DND-41 (cell line): Measurements from ENCODE around the gene AMPD3.
A peak's percentile ranks its signal among the peaks of the same experiment; 100 is the strongest.

Experiments
- ATAC-seq: fragments of 200-7000 bp; cut with Tn5 transposase; 3 replicates; pipeline ENCODE4 v1.9.1; 2021; ENCODE audit warnings: low read depth; ENCODE audit not compliant: insufficient read depth
- DNase-seq: peaks from one replicate; pipeline ENCODE4 v3.0.0-alpha.2; 2020
- H2AFZ ChIP-seq: 2 replicates; pipeline ENCODE4 v1.6.0; 2012; ENCODE audit warnings: low read depth, low read length
- H3K27ac ChIP-seq: 2 replicates; pipeline ENCODE4 v1.5.1; 2012; ENCODE audit warnings: low read length, inconsistent platforms
- H3K27me3 ChIP-seq: fragments of 200-600 bp; sonication (generic); 2 replicates; pipeline ENCODE4 v1.6.0; 2012; ENCODE audit warnings: low read length, mild to moderate bottlenecking, inconsistent platforms; ENCODE audit not compliant: insufficient read depth, poor library complexity
- H3K36me3 ChIP-seq: 2 replicates; pipeline ENCODE4 v1.5.1; 2012; ENCODE audit warnings: low read length, inconsistent platforms; ENCODE audit not compliant: insufficient read depth
- H3K4me1 ChIP-seq: 2 replicates; pipeline ENCODE4 v1.5.1; 2012; ENCODE audit warnings: mild to moderate bottlenecking, low read length; ENCODE audit not compliant: insufficient read depth
- H3K4me2 ChIP-seq: 2 replicates; pipeline ENCODE4 v1.6.0; 2012; ENCODE audit warnings: mild to moderate bottlenecking, moderate library complexity, low read length, inconsistent platforms; ENCODE audit not compliant: insufficient read depth
- H3K4me3 ChIP-seq, 2 experiments: fragments of 200-600 bp in 1 of 2; shearing (Covaris generic) in 1 of 2; 2 replicates each; pipeline ENCODE4 v1.5.1; 2012 to 2016; ENCODE audit warnings: inconsistent platforms in 2 of 2, low read length in 2 of 2, mild to moderate bottlenecking in 2 of 2, low read depth in 1 of 2, moderate library complexity in 1 of 2
- H3K79me2 ChIP-seq: 2 replicates; pipeline ENCODE4 v1.6.0; 2012; ENCODE audit warnings: low read length, inconsistent platforms; ENCODE audit not compliant: insufficient read depth
- H3K9ac ChIP-seq: 2 replicates; pipeline ENCODE4 v1.6.0; 2012; ENCODE audit warnings: low read depth, mild to moderate bottlenecking, inconsistent platforms, low read length, moderate library complexity
- H3K9me3 ChIP-seq: 2 replicates; pipeline ENCODE4 v1.5.1; 2012; ENCODE audit warnings: low read length, moderate library complexity, mild to moderate bottlenecking, inconsistent platforms; ENCODE audit not compliant: insufficient read depth, severe bottlenecking
- H4K20me1 ChIP-seq: 2 replicates; pipeline ENCODE4 v1.6.0; 2012; ENCODE audit warnings: low read length; ENCODE audit not compliant: insufficient read depth
- CTCF ChIP-seq: IDR thresholded peaks from 2 replicates; pipeline ENCODE4 v1.5.1; 2012; ENCODE audit warnings: borderline replicate concordance, low read length, moderate library complexity, mild to moderate bottlenecking; ENCODE audit not compliant: poor library complexity, severe bottlenecking; ENCODE audit errors: extremely low read depth
- EZH2 ChIP-seq: IDR thresholded peaks from 3 replicates; pipeline ENCODE4 v1.6.1; 2012; ENCODE audit warnings: borderline replicate concordance, low read depth, mild to moderate bottlenecking, moderate library complexity, low read length, inconsistent platforms; ENCODE audit not compliant: severe bottlenecking

AMPD3 gene

GRCh38 chr11:10457901-10458300 lies 2.8 kb downstream of the AMPD3 start:
- no peak for TF ChIP-seq EZH2
- TF ChIP-seq CTCF = no peak
- H3K4me1 ChIP-seq = peaks cover 51% of the 10 kb centered on the region
- DNase-seq (no peak), ATAC-seq (no peak)
- no peak overlapping the region for H2AFZ ChIP-seq
- H3K9me3 ChIP-seq = no peaks in the 10 kb centered on the region
- peaks cover 17% of the 10 kb centered on the region for H3K36me3 ChIP-seq
- H3K9ac ChIP-seq = peak overlapping the region; percentile 61
- peak overlapping the region; percentile 96 for H3K4me2 ChIP-seq
- peak overlapping the region in 1 of 2 experiments; percentile 72; a peak in 2 of 4 replicates for H3K4me3 ChIP-seq
- H4K20me1 ChIP-seq = no peaks in the 10 kb centered on the region
- H3K79me2 ChIP-seq = peaks cover 23% of the 10 kb centered on the region
- H3K27me3 ChIP-seq = no peaks in the 10 kb centered on the region
- peak overlapping the region; percentile 90 for H3K27ac ChIP-seq

GRCh38 chr11:10459029-10459970 lies 4.2 kb downstream of the AMPD3 start:
- Histone ChIP-seq H3K79me2 (peaks cover 23% of the 10 kb centered on the region), H3K36me3 (peaks cover 31% of the 10 kb centered on the region), H3K27ac (peak overlapping the region; percentile 78), H3K9ac (peak overlapping the region; percentile 45), H3K27me3 (no peaks in the 10 kb centered on the region), H3K4me1 (peaks cover 51% of the 10 kb centered on the region), H2AFZ (peak overlapping the region; percentile 59), H3K9me3 (no peaks in the 10 kb centered on the region), H4K20me1 (no peaks in the 10 kb centered on the region), H3K4me2 (peak overlapping the region; percentile 96), H3K4me3 (peak overlapping the region in 1 of 2 experiments; percentile 48; a peak in 2 of 4 replicates)
- ATAC-seq = peak; percentile 82
- TF ChIP-seq CTCF = no peak
- no peak for TF ChIP-seq EZH2
- DNase-seq = peak; percentile 87

- Histone ChIP-seq H3K79me2 (peaks cover 23% of the 10 kb centered on the region), H3K9ac (no peak overlapping the region), H2AFZ (no peak overlapping the region), H3K27ac (no peak overlapping the region), H3K4me3 (no peak overlapping the region), H3K4me1 (peaks cover 40% of the 10 kb centered on the region), H3K36me3 (peaks cover 38% of the 10 kb centered on the region), H4K20me1 (no peaks in the 10 kb centered on the region), H3K4me2 (no peak overlapping the region), H3K9me3 (no peaks in the 10 kb centered on the region), H3K27me3 (no peaks in the 10 kb centered on the region)
- ATAC-seq (no peak), DNase-seq (no peak)
- no peak for TF ChIP-seq EZH2
- no peak for TF ChIP-seq CTCF
These were observed 5.7 kb downstream of the AMPD3 start for GRCh38 chr11:10460611-10461275.
